ENCODE data around the gene BMPR2. TPM values are rescaled to one million over a fixed set of nuclear protein-coding genes. Genes with fewer than 3 reads are reported as not detected.

The BMPR2 gene
- total RNA-seq, 4 donors from 2014 or later: 56.1 to 112 (median 66.6) TPM

- TF ChIP-seq CTCF (IDR thresholded peaks at IDR 0.05; ENCODE audit: low read depth): no peak
These were observed 169.4 kb downstream of the BMPR2 start for GRCh38 chr2:202545523-202545922.

- no peak for TF ChIP-seq CTCF (IDR thresholded peaks at IDR 0.05; ENCODE audit: low read depth)
These were observed 169.8 kb downstream of the BMPR2 start for GRCh38 chr2:202545931-202546330.

GRCh38 chr2:202548240-202548639 is 172.1 kb downstream of the BMPR2 start:
- TF ChIP-seq CTCF (IDR thresholded peaks at IDR 0.05; ENCODE audit: low read depth): no peak

GRCh38 chr2:202555356-202555755 is 179.2 kb downstream of the BMPR2 start:
- TF ChIP-seq CTCF (IDR thresholded peaks at IDR 0.05; ENCODE audit: low read depth): no peak

DNA sequence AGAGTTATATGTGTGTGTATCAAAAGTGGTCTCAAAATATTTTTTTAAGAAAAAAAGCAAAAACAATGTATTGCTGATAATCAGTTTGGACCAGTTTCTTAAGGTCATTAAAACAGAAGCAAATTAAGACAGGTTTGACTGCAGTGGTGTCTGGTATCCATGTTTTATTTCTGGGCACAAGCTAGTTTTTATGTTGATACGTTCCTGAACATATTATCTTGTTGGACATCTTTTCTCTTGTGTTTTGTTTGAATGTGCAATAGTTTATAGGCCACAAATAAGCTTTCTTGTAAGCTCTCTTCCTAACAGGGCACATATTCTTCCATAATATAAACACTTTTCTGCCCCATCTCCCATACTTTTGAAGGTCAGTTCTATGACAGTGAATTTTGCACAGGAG is 184.1 kb downstream of the BMPR2 start:
- TF ChIP-seq CTCF (IDR thresholded peaks at IDR 0.05; ENCODE audit: low read depth): no peak

DNA sequence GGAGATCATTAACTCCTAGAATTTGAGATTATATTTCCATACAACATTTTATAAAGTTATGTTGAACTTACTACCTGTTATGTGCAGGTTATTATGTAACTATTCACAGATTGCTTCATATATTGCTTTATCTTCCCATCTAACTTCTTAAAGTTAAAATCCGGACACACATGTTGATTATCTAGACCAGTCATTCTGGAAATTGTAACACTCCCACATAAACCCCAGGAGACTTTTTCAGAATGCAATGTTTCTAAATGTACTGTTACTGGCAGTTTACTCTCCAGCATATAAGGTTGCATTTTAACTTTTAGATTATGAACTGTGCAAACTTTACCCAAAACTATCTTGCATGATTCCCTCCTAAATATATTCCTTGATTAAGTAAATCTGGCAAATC is 188.1 kb downstream of the BMPR2 start:
- no peak for TF ChIP-seq CTCF (IDR thresholded peaks at IDR 0.05; ENCODE audit: low read depth)

GRCh38 chr2:202566286-202566685 is 190.2 kb downstream of the BMPR2 start:
- TF ChIP-seq CTCF (IDR thresholded peaks at IDR 0.05; ENCODE audit: low read depth): no peak

Data from subcutaneous adipose tissue (tissue), 4 donors.